ENCODE measurements around the gene AP5S1.

DNA sequence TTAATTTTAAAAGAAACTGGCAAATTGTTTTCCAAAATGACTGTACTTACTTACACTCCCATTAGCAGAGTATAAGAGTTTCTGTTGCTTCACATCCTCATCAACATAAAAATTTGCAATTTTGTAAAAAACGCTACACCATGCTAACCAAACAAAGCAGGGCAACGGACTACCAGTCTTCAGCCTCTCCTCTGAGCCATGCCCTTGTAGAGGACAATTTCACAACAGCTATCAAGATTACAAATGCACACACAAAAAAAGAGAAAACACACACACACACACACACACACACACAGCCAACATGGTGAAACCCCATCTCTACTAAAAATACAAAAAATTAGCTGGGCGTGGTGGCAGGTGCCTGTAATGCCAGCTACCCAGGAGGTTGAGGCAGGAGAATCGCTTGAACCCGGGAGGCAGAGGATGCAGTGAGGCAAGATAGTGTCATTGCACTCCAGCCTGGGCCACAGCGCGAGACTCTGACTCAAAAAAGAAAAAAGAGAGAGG lies 48.7 kb upstream of the AP5S1 start:
- no peak for TF ChIP-seq EZH2 (IDR thresholded peaks at IDR 0.05; ENCODE audit: borderline replicate concordance, low read depth, low read length, severe bottlenecking)
- TF ChIP-seq, protein P1, sequence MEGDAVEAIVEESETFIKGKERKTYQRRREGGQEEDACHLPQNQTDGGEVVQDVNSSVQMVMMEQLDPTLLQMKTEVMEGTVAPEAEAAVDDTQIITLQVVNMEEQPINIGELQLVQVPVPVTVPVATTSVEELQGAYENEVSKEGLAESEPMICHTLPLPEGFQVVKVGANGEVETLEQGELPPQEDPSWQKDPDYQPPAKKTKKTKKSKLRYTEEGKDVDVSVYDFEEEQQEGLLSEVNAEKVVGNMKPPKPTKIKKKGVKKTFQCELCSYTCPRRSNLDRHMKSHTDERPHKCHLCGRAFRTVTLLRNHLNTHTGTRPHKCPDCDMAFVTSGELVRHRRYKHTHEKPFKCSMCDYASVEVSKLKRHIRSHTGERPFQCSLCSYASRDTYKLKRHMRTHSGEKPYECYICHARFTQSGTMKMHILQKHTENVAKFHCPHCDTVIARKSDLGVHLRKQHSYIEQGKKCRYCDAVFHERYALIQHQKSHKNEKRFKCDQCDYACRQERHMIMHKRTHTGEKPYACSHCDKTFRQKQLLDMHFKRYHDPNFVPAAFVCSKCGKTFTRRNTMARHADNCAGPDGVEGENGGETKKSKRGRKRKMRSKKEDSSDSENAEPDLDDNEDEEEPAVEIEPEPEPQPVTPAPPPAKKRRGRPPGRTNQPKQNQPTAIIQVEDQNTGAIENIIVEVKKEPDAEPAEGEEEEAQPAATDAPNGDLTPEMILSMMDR (IDR thresholded peaks at IDR 0.05; ENCODE audit: borderline replicate concordance, extremely low read depth, low read length, poor library complexity, severe bottlenecking): no peak

Measured in DND-41 (cell line).